NCI-H345 (cell line): ENCODE results near the gene PLAU.
"Not testable (repeated sequence)": the region's sequence is repeated elsewhere in the genome, so short reads cannot be mapped to it uniquely, and the experiment has no call there.

ENCODE experiments used
- DNase-seq: peaks from one replicate; lab custom pipeline; 2025; lab: John Stamatoyannopoulos, UW

Gene PLAU

DNA sequence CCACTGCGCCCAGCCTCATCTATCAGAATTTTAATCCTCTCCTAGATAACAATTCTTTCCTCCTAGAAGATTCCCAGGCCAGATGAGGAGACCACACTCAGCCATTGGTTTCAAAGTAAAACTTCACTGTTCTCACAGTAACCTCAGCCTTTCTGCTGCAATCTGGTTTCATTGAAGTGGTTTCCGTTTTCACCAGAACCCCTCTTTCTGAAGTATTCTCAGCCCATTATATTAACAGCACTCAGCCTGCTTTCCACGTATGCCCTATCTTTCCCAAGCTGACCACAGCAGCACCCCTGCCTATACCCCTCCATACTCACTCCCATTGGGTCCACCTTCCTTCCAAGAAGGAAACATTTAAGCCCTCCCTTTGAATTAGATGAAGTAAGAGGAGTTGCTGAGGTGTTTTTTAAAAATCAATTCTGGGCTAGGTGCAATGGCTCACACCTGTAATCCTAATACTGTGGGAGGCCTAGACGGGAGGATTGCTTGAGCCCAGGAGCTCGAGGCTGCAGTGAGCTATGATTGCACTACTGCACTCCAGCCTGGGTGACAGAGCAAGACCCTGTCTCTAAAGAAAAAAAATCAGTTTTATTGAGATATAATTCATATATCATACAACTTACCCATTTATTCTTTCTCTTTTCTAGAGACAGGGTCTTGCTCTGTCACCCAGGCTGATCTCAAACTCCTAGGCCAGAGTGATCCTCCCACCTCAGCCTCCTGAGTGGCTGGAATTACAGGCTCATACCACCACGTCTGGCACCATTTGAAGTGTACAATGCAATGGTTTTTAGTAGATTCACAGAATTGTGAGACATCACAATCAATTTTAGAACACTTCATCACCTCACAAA, 11.3 kb downstream of the PLAU start:
- DNase-seq = no peak

DNA sequence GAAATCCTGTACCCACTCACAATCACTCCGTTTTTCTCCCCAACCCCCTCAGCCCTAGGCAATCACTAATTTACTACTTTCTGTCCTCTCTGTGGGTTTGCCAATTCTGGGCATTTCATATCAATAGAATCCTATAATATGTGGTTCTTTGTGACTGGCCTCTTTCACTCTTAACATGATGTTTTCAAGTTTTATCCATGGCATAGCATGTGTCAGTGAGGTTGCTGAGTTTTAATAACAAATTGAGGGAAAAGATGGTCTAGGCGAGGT, 11.9 kb downstream of the PLAU start:
- DNase-seq = no peak

DNA sequence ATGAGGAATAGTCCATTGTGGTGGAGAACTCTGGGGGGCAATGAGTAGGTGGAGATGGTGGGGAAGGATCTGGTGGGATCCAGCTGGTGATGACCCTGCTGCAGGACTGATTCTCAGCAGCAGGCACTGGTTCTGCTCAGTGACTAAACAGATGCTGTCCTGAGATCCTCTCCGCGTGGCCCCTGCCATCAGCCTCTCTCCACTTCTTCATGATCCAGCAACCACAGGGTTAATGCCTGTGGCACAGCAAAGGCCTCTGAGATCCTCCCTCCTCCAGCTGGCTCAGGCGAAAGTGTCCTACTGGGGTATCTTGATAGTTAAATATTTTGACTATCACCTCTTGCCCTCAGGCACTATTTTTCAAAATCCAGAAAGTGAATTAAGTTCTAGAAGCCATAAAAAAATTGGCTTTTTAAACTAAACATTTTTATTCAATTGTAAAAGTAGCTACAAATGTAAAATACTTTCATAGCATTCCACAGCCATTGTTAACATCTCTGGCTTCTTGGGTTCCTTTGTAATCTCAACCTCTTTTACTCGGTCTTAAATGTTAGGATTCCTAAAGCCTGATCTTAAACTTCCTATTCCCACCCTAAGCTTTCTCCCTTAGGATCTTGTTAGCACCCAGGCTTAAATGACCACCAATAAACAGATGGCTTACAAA, 13.1 kb downstream of the PLAU start:
- DNase-seq = no peak

DNA sequence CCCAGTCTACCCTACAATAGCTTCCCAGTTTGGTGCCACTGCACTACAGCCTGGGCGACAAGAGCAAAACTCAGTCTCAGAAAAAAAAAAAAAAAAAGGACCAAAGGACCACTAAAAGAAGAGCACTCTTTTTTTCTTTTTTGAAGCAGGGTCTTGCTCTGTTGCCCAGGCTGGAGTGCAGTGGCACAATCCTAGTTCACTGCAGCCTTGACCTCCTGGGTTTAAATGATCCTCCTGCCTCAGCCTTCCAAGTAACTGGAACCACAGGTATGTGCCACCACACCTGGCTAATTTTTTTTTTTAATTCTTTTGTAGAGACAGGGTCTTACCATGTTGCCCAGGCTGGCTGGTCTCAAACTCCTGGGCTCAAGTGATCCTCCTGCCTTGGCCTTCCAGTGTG, 14.0 kb downstream of the PLAU start:
- no peak for DNase-seq

DNA sequence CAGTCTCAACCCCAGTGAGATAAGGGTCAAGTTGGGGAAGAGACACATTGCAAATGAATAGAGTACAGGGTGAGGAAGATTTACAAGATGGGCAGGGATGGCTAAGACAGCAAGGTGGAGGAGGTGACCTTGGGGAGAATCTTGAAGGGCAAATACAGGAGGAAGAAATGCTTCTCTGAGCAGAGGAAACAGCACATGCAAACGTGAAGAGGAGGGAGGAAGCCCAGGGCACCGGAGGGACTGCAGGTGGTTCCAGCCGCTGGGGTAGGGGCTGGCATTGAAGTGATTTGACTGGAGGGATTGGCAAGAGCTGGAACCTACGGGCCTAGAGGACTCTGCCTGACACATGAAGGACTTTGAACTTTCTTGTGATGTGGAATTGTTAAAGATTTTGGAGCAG, 14.6 kb downstream of the PLAU start:
- DNase-seq = no peak

DNA sequence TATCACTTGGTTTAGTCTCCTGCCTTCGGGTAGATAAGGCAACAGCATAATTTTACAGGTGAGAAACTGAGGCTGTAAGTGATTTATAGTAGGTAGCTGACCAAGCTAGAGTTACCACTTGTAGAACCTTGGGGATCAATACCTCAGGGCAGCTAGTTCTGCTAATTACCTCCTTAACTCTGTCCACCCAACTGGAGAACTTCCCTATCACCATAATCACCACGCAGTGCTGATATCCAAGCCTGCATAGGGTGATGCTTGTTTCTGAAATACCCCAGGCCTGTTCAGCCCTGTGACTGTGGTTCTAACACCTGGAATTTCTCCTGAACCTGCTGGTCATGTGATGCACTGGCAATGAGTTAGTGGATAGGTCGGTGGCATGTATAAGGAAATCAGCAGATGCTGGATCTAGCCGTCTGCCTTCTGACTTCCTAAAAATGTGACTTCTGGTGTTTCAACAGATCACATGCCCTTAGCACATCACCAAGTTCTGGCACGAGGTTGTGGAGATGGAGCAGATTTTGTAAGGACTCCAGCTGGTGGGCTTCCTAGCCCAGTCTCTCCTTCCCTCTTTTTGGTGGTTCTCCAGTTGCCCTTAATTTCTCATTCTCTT, 15.3 kb downstream of the PLAU start:
- DNase-seq = no peak

DNA sequence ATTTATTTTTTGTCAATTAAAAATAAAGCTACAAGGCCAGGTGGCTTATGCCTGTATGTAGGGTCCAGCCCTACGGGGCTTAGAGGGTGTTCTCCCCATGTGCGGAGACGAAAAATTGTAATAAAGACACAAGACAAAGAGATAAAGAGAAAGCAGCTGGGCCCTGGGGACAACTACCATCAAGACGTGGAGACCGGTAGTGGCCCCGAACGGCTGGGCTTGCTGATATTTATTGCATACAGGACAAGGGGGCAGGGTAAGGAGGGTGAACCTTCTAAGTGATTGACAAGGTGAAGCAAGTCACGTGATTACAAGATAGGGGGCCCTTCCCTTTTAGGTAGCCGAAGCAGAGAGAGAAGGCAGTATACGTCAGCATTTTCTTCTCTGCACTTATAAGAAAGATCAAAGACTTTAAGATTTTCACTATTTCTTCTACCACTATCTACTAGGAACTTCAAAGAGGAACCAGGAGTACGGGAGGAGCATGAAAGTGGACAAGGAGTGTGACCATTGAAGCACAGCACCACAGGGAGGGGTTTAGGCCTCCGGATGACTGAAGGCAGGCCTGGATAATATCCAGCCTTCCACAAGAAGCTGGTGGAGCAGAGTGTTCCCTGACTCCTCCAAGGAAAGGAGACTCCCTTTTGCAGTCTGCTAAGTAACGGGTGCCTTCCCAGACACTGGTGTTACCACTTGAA, 19.8 kb downstream of the PLAU start:
- DNase-seq = not testable (repeated sequence)

DNA sequence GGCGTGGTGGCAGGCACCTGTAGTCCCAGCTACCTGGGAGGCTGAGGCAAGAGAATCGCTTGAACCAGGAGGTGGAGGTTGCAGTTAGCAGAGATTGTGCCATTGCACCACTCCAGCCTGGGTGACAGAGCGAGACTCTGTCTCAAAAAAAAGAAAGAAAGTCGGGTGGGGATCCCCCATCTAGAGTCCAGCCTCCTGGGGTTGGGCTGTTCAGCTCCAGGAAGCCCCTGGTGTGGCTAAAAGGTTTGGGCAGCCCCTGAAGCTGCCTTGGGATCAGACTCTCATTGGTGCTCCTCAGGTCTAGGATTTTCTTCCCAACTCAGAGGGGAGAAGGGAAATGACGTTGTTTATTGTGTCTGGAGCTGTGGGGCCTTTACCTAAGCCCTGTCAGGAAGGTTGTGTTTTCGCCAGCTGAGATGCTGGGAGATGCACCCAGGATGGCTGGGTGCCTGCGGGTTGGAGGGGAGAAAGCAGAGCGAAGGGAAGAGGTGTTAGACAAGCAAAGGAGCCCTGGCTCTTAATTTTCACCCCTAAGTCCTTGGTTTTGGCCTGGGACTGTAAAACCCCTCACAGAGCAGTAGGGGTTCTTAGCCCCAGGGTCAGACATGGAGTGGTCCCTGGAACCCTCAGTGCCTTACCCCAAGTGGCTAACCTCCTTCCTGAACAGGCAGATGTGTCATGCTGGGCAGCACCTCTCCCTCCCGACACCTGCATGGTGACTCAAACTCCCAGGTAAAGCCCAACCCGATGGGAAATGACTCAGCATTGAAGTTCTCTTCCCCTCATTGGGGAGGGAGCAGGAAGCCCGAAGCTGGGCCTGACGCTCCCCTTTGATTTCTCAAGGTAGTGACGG, 21.1 kb downstream of the PLAU start:
- DNase-seq = no peak

DNA sequence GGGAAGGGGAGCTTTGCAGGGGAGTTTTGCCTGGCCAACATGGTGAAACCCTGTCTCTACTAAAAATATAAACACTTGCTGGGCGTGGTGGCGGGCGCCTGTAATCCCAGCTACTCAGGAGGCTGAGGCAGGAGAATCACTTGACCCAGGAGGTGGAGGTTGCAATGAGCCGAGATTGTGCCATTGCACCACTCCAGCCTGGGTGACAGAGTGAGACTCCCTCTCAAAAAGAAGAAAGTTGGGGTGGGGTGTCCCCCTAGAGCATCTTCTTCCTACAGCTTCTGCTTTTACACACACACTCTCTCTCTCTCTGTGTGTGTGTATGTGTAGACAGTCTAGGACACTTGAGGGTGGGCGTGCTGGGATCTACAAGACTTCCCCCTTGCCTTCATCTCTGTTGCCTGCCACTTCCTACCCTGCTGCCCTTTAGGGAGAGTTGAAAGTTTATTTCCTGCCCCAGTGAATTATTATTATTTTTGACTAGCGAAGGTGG, 21.7 kb downstream of the PLAU start:
- DNase-seq = no peak

DNA sequence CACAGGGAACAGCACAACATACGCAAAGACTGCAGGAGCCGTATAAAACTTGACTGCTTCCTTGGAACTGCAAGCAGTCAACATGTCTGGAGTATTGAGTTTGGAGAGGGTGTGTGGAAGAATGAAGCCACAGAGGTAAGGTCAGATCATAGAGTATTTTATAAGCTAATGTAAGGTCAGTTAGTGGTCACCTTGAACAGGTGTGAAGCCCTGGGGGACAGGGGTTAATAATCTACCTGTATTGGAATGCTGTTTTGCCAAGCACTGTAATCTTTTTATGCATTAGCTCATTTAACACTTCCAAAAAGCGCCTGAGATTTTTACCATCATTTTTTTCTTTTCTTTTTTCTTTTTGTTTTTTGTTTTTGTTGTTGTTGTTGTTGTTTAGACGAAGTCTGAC, 23.1 kb downstream of the PLAU start:
- DNase-seq = no peak

DNA sequence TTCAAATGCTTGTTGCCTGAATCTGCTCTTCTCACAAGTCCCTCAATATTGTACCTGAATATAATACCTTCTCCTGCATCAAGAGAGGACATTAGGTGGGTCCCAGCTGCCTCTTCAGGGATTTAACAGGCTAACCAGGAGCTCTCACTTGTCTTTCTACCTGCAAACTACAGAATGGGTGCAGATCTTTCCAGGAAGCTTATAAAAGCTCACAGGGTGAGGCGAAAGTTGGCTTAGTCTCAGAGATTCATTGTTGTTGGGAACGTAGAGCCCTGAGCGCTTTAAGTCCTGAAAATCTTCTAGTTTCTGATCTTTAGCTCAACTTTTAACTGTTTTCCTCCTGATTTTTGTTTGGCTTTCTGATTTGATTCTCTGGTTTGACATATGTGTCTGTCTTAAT, 25.0 kb downstream of the PLAU start:
- no peak for DNase-seq

DNA sequence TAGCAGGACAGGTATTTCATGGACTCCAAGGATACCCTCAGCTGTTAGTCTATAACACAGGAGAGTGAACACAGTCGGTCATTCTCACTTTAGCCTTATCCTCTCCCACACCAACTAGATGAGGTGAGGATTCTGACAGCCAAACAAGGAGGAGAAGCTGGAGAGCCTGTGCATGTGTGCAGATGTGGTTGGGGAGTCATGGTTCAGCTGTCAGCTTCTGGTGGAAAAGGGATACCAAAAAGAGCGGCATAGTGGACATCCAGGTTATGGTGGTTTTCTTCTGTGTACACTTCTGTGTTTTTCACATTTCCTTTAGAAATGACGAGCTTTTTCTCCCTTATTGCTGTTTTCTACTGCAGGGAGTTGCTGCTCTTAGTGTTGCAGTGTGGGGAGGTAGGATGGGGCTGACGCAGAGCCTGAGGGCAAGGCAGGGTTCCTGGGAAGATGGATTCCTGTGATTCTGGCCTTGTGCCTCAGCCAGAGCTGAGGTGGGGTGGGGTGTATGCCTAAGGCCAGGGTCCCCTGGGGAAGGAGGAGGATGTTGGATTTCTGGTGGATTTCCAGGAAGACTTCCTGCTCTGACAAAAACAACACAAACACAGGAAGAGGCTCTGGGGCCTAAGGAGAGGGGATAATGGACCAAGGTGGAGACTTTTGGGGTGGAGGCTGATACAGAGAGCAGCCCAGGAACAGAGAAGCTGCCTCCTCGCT, 26.6 kb downstream of the PLAU start:
- no peak for DNase-seq

DNA sequence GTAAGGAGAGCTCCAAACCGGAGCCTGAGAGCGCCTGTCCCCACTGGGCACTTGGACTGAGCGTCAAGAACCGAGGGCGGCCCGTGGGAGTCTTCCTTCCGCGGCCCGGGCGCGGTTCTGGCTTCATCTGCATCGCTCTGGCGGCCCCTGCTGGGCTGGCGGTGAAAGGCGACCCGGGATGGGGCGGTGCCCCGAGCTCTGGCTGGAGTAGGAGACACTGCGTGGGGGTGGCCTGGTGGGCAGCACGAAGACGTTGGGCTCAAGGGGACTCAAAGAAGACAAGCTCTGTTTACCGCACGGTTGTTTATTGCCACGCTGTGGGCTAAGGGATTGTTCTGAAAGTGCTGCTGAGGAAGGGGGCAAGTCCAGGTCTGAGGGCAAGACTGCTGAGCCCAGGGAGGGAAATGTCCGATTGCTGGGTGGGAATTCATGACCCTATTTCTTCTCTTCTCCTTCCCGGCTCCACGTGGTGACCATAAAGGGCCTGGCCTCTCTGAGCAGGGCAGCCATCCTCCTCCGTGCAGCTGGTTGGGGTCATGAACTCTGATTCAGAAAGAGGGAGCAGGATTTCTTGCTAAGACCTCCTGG, 29.8 kb downstream of the PLAU start:
- DNase-seq = peak; percentile 51

DNA sequence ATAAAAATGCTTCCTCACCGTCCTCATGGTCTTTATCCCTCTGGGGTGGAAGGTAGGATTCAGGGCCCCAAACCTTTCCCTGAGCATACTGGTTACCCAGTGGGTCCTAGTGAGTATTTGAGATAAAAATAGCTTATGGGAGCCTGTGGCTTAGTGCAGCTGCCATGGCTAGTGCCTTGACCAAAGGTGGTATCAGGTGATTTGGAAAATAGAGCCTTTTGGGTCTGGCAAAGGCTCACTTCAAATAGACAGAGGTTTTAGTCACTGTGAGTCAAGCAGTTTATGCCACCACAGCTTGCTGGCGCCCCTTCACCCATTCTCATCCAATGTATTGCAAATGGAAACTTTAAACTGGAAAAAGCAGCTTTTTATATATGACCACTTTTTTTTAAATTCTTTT, 30.4 kb downstream of the PLAU start:
- DNase-seq = no peak

DNA sequence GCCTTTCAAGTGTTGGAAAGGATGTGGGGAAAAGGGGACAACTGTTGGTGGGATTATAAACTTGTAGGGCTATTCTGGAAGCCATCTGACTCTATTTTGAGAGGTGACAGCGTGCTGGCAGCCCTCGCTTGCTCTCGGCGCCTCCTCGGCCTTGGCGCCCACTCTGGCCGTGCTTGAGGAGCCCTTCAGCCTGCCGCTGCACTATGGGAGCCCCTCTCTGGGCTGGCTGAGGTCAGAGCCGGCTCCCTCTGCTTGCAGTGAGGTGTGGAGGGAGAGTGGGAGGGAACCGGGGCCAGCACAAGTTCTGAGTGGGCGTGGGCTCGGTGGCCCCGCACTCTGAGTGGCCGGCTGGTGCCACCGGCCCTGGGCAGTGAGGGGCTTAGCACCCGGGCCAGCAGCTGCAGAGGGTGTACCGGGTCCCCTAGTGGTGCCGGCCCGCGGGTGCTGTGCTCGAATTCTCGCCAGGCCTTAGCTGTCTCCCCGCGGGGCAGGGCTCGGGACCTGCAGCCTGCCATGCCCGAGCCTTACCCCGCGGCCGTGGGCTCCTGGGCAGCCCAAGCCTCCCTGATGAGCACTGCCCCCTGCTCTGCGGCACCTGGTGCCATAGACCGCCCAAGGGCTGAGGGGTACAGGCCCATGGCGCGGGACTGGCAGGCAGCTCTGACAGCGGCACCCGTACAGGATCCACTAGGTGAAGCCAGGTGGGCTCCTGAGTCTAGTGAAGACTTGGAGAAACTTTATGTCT, 33.6 kb downstream of the PLAU start:
- DNase-seq = no peak

DNA sequence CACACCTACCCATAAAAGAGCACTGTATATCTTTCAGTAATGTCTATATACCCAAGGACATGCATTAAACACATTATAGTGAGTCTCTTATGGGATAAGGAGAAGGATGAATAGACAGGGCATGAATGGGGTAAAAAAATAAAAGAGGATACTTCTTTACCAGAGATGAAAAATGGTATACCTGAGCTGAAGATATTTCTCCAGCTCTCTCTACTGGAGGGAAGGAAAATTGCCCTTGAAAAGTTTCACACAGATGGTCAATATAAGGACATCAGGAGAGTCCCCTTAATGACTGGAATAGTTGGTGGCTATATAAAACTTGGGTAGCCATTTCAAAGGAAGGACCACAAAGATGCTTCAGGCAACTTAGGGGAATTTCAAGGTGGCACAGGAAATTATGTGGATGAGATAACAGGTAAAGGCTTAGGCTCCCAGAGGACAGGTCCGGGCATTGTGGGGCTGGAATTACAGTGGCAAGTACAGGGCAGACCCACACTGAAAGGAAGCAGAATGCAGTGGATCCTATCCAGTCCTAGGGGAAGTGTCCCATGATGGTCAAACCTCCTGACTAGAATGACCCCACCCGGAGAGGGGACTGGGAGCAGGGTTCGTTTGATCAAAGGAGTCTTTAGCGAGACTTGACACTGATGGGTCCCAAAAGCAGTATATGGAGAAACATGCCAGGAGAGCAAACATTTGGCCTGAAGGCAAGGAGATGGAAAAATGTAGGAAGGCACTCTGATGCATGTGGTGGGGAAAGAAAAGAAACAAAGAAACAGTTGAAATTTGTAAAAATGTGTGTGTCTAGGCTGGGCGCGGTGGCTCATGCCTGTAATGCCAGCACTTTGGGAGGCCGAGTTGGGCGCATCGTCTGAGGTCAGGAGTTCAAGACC, 35.6 kb downstream of the PLAU start:
- no peak for DNase-seq

DNA sequence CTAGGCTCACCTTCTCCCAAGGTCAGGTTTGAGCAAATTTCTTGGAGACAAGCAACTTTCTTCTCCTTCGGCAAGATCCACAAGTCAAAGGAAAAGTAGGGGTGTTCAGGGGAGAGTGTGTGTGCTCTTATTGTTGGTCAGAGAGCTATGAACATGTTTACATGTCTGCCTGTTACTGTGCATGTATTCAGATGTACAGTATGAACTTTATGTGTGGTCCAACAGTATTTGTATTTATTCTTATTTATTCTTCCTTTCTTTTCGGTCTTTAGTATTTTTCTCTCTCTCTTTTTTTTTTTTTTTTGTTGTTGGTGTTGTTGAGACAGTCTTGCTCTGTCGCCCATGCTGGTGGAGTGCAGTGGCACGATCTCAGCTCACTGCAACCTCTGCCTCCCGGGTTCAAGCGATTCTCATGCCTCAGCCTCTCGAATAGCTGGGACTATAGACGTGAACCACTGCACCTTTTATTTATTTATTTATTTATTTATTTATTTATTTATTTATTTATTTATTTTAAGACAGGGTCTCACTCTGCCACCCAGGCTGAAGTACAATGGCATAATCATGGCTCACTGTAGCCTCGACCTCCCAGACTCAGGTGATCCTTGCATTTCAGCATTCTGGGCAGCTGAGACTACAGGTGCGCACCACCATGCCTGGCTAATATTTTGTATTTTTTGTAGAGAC, 38.2 kb downstream of the PLAU start:
- no peak for DNase-seq
